SH-SY5Y (cell line): ENCODE data around the gene ARHGEF11.

Experiments used
- GATA2 ChIP-seq: IDR thresholded peaks from 2 replicates; pipeline ENCODE4 v1.6.1; 2011; ENCODE audit warnings: mild to moderate bottlenecking, low read depth, low read length
- GATA3 ChIP-seq: IDR thresholded peaks from 2 replicates; pipeline ENCODE4 v1.6.1; 2011; ENCODE audit warnings: low read depth, mild to moderate bottlenecking, low read length, moderate library complexity

DNA sequence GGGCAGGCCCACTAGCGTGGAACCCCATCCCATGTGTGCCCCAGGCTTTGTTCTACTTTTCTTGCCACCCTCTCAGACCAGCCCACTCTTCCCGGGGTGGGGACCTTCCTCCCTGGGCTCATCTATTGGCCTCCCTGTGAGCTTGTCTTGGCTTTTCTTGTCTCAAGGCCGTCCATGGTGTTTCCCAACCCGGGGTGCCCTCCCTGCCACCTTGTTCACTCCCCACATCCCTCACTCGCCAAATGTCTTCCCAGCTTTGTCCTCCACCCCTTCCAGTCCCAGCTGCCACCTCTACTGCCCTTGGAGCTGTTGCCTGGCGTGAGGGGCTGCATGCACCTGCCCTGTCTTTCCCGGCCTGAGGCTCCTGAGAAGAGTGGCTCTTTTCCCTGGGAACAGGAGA, 106.7 kb downstream of the ARHGEF11 start:
- TF ChIP-seq GATA2 (no peak), GATA3 (no peak)
